GM12872 (cell line): ENCODE measurements around the gene IVD.

Experiments
- CTCF ChIP-seq: IDR thresholded peaks from 3 replicates; pipeline ENCODE4 v1.5.1; 2011; ENCODE audit warnings: low read depth, mild to moderate bottlenecking, low read length, moderate library complexity; ENCODE audit not compliant: insufficient read depth

IVD gene

GRCh38 chr15:40405501-40406381 is at the start of gene IVD:
TSS of gene IVD (plus strand) at chr15:40405795. CDS start at chr15:40405828, 33 bp downstream.
- no peak for TF ChIP-seq CTCF

GRCh38 chr15:40355976-40356585 is 49.5 kb upstream of the IVD start:
- no peak for TF ChIP-seq CTCF

GRCh38 chr15:40357246-40357645 is 48.3 kb upstream of the IVD start:
- TF ChIP-seq CTCF: no peak

GRCh38 chr15:40357723-40358470 is 47.7 kb upstream of the IVD start, which contains the start of gene DISP2:
TSS of gene DISP2 (plus strand) at chr15:40358219. CDS start at chr15:40358322, 103 bp downstream.
- TF ChIP-seq CTCF: no peak

- TF ChIP-seq CTCF: peak; percentile 11; the same call in 1 of the 3 replicates
Measured at GRCh38 chr15:40358471-40359353, 46.9 kb upstream of the IVD start.

GRCh38 chr15:40360015-40360414 is 45.6 kb upstream of the IVD start:
- no peak for TF ChIP-seq CTCF
